Measurements from ENCODE around the gene AHCY. TPM values are rescaled to one million over a fixed set of nuclear protein-coding genes. Genes with fewer than 3 reads are reported as not detected.

Gene AHCY
- total RNA-seq, 1 donor from 2014 or later = 194 TPM

DNA sequence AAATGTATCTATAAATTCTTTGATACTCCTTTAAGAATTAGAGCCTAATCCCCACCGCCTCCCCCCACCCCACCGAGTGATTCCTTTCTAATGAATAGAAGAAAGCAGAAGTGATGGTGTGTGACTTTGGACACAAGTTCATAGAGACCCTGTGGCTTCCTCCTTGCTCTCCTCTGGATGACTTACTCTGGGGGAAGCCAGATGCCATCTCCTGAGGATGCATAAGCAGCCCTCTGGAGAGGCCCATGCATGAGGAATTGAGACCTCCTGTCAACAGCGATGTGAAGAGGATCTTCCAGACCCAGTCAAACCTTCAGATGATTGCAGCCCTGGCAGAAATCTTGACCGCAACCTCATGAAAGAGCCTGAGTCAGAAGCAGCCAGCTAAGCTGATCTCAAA, 21.1 kb downstream of the AHCY start:
- TF ChIP-seq, protein P1, sequence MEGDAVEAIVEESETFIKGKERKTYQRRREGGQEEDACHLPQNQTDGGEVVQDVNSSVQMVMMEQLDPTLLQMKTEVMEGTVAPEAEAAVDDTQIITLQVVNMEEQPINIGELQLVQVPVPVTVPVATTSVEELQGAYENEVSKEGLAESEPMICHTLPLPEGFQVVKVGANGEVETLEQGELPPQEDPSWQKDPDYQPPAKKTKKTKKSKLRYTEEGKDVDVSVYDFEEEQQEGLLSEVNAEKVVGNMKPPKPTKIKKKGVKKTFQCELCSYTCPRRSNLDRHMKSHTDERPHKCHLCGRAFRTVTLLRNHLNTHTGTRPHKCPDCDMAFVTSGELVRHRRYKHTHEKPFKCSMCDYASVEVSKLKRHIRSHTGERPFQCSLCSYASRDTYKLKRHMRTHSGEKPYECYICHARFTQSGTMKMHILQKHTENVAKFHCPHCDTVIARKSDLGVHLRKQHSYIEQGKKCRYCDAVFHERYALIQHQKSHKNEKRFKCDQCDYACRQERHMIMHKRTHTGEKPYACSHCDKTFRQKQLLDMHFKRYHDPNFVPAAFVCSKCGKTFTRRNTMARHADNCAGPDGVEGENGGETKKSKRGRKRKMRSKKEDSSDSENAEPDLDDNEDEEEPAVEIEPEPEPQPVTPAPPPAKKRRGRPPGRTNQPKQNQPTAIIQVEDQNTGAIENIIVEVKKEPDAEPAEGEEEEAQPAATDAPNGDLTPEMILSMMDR (conservative IDR thresholded peaks at IDR 0.05; ENCODE audit: low read depth, low read length) = no peak
- DNase-seq (ENCODE audit: low read depth) = no peak
- H3K4me3 ChIP-seq (ENCODE audit: low read depth, low read length) = no peak overlapping the region

DNA sequence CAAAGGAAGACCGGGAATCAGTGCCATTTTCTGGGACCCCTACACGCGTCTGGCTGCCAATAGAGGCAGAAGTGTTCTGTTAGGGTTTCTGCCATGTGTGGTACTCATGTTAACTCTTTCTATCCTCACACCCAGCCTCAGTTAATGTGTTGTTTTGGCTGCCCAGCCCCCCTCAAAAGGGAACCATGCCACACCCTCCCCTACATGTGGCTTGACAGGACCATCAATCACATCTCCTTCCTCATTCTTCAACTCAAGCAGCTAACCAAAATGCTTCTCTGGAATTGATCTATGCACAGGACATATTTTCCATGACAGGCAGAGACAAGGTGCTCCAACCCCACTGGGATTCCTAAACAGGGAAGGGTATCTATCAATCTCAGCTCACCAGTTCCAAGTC, 22.0 kb downstream of the AHCY start:
- TF ChIP-seq, protein P1 (conservative IDR thresholded peaks at IDR 0.05; ENCODE audit: low read depth, low read length) = no peak
- H3K4me3 ChIP-seq (ENCODE audit: low read depth, low read length) = no peak overlapping the region
- DNase-seq (ENCODE audit: low read depth) = no peak

DNA sequence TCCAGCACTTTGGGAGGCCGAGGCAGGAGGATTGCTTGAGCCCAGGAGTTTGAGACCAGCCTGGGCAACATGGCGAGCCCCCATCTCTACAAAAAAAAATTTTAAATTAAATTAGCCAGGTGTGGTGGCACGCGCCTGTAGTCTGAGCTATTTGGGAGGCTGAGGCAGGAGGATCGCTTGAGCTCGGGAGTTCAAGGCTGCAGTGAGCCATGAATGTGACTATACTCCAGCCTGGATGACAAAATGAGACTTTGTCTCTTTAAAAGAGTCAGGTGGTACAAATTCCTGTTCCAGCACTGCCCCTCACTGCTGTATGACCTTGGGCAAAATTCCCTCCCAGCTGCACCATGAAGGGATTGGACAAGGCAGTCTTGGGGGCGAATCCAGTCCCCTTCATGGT, 28.5 kb downstream of the AHCY start:
- no peak for DNase-seq (ENCODE audit: low read depth)
- H3K4me3 ChIP-seq (ENCODE audit: low read depth, low read length) = no peak overlapping the region
- TF ChIP-seq, protein P1 (conservative IDR thresholded peaks at IDR 0.05; ENCODE audit: low read depth, low read length) = no peak

DNA sequence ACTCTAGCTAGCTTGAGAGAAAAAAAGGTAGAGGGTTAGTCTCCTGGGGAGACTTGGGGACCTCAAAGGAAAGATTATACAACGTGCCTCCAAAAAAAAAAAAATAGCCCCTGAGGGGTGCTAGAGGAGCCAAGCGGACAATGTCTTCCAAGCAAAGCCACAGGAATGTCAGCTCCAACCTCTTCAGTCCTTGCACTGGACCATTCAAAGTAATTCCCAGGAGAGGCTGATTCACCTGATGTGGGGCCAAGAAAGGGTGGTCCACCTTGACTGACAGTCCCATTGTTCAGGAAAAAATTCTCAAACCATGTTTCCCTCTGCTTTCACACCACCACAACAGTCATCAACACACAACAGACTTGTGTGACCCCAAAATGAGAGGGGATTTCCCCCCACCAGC, 31.2 kb downstream of the AHCY start:
- TF ChIP-seq, protein P1 (conservative IDR thresholded peaks at IDR 0.05; ENCODE audit: low read depth, low read length) = no peak
- no peak for DNase-seq (ENCODE audit: low read depth)
- no peak overlapping the region for H3K4me3 ChIP-seq (ENCODE audit: low read depth, low read length)

DNA sequence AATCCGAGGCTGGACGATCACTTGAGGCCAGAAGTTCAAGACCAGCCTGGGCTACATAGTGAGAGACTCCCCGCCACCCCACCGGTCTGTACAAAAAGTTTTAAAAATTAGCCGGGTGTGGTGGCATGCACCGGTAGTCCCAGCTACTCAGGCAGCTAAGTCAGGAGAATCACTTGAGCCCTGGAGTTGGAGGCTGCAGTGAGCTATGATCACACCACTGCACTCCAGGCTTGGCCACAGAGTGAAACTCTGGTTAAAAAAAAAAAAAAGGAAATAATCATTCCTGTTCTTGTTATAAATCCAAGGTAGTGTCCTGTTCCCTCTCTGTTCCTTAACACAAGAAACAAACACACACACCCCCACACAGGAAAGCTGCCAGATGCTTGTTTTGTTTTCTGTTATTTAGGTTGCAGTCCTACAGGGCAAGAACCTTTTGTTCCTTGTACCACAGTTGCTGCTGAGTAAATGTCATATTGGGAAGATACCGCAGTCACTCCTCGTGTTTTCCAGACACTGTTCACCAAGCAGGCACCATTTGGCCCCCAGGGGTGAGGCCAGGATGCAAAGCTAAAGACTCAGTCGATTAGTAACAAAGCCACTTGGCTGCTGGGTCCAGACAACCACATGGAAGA, 33.0 kb downstream of the AHCY start:
- no peak overlapping the region for H3K4me3 ChIP-seq (ENCODE audit: low read depth, low read length)
- DNase-seq (ENCODE audit: low read depth) = peak; percentile 19
- TF ChIP-seq, protein P1 (conservative IDR thresholded peaks at IDR 0.05; ENCODE audit: low read depth, low read length) = no peak

DNA sequence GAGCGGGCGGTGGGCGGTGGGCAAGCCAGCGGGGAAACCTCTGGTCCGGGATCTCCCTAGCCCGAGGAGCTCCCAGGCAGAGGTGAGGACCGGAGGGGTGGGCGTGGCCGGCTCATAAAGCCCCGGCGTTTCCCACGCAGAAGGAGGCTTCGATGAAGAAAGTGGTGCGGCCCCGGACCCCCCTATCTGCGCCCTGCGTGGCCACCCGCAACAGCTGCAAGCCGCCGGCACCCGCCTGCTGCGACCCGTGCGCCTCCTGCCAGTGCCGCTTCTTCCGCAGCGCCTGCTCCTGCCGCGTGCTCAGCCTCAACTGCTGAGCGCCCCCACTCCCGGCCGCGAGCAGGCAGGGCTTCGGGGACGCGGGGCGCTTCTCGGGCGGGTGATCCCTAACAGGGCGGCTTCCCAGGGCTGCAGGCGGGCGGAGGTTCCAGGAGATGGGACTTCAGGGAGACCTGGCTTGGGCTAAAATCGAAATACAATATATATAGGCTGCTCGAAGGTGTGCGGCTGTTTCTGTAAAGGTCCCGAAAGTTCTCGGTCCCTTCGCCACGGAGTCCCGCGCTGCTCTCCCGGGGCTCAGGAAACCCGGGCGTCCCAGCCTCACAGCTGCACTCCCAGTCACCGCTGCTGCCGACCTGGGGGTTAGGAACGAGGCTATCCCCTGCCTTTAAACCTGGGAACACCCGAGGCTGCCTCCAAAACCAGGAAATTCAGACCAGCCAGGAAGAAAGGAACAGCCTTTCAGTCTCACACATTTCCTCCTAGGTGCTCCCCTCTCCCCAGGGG, 34.1 kb downstream of the AHCY start:
- TF ChIP-seq, protein P1 (conservative IDR thresholded peaks at IDR 0.05; ENCODE audit: low read depth, low read length) = no peak
- no peak for DNase-seq (ENCODE audit: low read depth)
- peak overlapping the region; percentile 43 for H3K4me3 ChIP-seq (ENCODE audit: low read depth, low read length)

Data from epithelial cell of proximal tubule (primary cell).